NCI-H460 (cell line): ENCODE data around the gene ACER2. TPM values are rescaled to one million over a fixed set of nuclear protein-coding genes. Genes with fewer than 3 reads are reported as not detected.
"Not testable (repeated sequence)": the region's sequence is repeated elsewhere in the genome, so short reads cannot be mapped to it uniquely, and the experiment has no call there.

Experiments
- DNase-seq: peaks from one replicate; pipeline ENCODE4 v3.0.0-alpha.2; 2016; ENCODE audit warnings: low read depth; ENCODE audit errors: extremely low read depth
- total RNA-seq: library from RNA; depleted of rRNA; stranded (reverse); fragments of >200 nt; shearing (Covaris generic); gene quantifications from 2 replicates; pipeline ENCODE4 v1.2.3, GENCODE V29; 2014

Gene ACER2
- total RNA-seq, 1 experiment from 2014 or later, result 2.8 TPM

GRCh38 chr9:19408316-19408692 lies 505 bp upstream of the ACER2 start:
- DNase-seq, result no peak

- DNase-seq, result no peak
These were observed 789 bp downstream of the ACER2 start for GRCh38 chr9:19409401-19410194.

- no peak for DNase-seq
These were observed 1.3 kb downstream of the ACER2 start for GRCh38 chr9:19410195-19410503.

GRCh38 chr9:19410594-19410993 lies 1.8 kb downstream of the ACER2 start:
- DNase-seq, result no peak

- DNase-seq, result no peak
These were observed 2.5 kb downstream of the ACER2 start for GRCh38 chr9:19411316-19411715.

GRCh38 chr9:19413456-19413855 lies 4.6 kb downstream of the ACER2 start:
- not testable (repeated sequence) for DNase-seq

- no peak for DNase-seq
These were observed 7.3 kb downstream of the ACER2 start for GRCh38 chr9:19416143-19416542.

GRCh38 chr9:19420877-19421276 lies 12.1 kb downstream of the ACER2 start:
- DNase-seq, result no peak

GRCh38 chr9:19423163-19423562 lies 14.4 kb downstream of the ACER2 start:
- DNase-seq, result no peak

GRCh38 chr9:19424176-19424779 lies 15.5 kb downstream of the ACER2 start:
- no peak for DNase-seq

GRCh38 chr9:19429595-19429994 lies 20.8 kb downstream of the ACER2 start:
- DNase-seq, result no peak

- DNase-seq, result no peak
These were observed 21.5 kb downstream of the ACER2 start for GRCh38 chr9:19430201-19430760.

GRCh38 chr9:19431361-19432171 lies 22.8 kb downstream of the ACER2 start:
- DNase-seq, result no peak

GRCh38 chr9:19432473-19432872 lies 23.7 kb downstream of the ACER2 start:
- DNase-seq, result no peak

- DNase-seq, result not testable (repeated sequence)
These were observed 24.9 kb downstream of the ACER2 start for GRCh38 chr9:19433729-19434128.

- no peak for DNase-seq
These were observed 31.6 kb downstream of the ACER2 start for GRCh38 chr9:19440376-19440775.

GRCh38 chr9:19440823-19441580 lies 32.2 kb downstream of the ACER2 start:
- no peak for DNase-seq

- DNase-seq, result no peak
These were observed 32.9 kb downstream of the ACER2 start for GRCh38 chr9:19441730-19442129.

GRCh38 chr9:19442240-19442639 lies 33.4 kb downstream of the ACER2 start:
- no peak for DNase-seq

GRCh38 chr9:19445452-19445851 lies 36.6 kb downstream of the ACER2 start:
- DNase-seq, result no peak
